Measurements from ENCODE around the gene MYO18A.

Gene MYO18A

DNA sequence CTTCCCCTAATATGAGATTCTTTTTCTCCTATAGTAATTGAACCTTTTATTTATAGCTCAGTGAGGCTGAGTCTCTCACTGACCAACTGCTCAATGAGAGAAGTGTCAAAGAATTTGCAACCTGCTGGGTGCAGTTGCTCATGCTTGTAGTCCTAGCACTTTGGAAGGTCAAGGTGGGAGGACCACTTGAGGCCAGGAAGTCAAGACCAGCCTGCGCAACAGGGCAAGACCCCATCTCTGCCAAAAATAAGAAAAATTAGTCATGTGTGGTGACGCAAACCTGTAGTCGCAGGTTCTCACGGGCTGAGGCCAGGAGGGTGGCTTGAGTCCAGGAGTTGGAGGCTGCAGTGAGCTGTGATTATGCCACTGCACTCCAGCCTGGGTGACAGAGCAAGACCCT lies 35.5 kb upstream of the MYO18A start:
- no peak for TF ChIP-seq ZFX (IDR thresholded peaks at IDR 0.05)
- TF ChIP-seq CTCF (conservative IDR thresholded peaks at IDR 0.05), result no peak
- H3K27ac ChIP-seq, result no peak overlapping the region

DNA sequence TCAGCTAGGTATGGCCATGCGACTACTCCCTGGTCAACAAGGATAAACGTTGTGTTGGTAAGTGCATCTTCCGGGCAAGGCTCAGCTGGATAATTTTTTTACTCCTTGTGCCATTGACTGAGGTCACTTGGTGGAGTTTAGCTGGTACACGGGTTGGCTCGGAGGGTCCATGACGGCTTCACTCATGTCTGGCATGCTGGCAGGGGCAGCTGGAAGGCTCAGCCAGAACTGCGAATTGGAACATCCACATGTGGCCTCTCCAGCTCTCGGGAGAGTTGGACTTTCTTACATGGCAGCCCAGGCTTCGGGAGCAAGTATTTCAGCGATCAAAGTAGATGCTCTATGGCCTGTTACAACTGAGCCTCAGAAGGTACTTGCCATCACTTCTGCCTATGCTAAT lies 35.0 kb upstream of the MYO18A start:
- H3K27ac ChIP-seq, result no peak overlapping the region
- TF ChIP-seq ZFX (IDR thresholded peaks at IDR 0.05) (no peak), CTCF (conservative IDR thresholded peaks at IDR 0.05) (no peak)

DNA sequence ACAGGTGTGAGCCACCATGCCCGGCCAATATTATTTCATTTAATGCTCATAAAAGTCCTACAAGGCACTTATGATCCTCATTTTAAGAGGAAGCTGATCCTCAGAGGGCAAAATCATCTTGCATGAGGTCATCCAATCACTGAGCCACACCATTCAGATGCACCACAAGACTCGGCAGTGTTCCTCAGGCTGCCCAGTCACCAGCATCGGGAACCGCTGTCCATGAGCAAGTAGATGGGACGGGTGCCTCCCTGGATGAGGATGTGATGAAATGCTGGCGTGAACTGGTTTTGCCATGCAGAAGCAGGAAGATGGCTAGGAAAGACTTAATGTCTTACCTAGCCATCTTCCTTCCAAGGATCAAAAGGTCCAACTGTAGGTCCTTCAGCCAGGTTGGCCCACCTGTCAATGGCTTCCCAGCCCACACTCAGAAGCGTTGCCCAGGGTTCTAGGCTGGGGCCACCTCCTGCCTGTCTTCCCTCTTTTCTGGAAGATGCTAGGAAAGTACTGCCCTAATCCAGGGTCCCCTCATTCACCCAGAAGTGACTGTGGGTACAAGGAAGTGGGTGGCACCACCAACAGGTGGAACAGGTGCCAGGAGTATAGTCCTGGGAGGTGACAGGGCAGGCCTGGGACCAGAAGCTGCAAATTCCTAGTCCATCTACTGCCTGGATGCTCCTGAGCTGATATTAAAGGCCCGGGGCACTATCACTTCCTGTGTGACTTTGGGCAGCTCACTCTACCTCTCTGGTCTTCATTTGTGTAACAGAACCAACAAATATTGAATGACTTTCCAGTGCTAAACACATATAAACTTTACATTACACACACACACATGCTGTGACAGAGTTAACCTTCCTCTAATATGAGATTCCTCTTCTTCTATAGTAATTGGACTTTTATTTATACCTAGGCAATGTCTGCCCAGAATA lies 34.3 kb upstream of the MYO18A start:
- no peak for TF ChIP-seq CTCF (conservative IDR thresholded peaks at IDR 0.05)
- no peak for TF ChIP-seq ZFX (IDR thresholded peaks at IDR 0.05)
- H3K27ac ChIP-seq, result no peak overlapping the region

DNA sequence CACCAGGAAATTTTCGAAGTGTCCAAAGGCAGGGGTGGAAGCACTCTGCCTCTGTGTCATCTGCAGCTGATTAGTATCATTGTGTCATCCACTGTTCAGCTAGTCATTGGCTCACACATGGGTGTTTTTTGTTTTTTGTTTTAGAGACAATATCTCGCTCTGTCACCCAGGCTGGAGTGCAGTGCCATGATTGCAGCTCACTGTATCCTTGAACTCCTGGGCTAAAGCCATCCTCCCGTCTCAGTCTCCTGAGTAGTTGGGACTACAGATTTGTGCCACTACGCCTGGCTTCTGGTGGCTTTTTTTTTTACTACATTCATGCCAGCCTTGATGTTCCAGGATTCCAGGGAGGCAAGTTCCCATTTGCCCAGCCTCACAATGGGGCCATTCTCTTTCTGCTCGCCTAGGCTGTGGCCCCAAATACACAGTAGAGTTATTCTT lies 32.5 kb upstream of the MYO18A start:
- no peak overlapping the region for H3K27ac ChIP-seq

GRCh38 chr17:29212094-29212631 lies 32.0 kb upstream of the MYO18A start:
- TF ChIP-seq CTCF (conservative IDR thresholded peaks at IDR 0.05) (no peak), ZFX (IDR thresholded peaks at IDR 0.05) (no peak)
- no peak overlapping the region for H3K27ac ChIP-seq

More for the DNA sequence above, 32.5 kb upstream of the MYO18A start:
- TF ChIP-seq CTCF (conservative IDR thresholded peaks at IDR 0.05), result no peak
- no peak for TF ChIP-seq ZFX (IDR thresholded peaks at IDR 0.05)

- no peak overlapping the region for H3K27ac ChIP-seq
- TF ChIP-seq CTCF (conservative IDR thresholded peaks at IDR 0.05), result no peak
- no peak for TF ChIP-seq ZFX (IDR thresholded peaks at IDR 0.05)
These were observed 30.7 kb upstream of the MYO18A start for GRCh38 chr17:29210879-29211278.

DNA sequence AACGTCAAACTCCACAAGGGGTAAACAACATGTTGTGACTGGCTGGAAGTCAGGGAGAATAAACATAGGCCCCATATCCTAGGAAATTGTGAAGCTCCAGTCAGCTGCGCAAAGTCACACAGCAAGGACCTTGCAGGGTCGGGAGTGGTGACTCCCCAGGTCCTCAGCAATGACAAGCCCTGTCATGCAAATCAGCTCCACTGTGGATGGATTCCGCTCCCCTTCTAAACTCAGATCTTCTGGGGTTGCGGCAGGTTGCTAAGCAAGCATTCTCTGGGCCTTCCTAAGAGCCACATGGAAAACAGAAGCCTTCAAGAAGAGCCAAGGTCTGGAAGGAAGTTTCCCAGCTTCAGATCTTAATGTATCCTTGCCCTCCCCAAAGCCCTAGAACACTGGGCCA lies 28.9 kb upstream of the MYO18A start:
- no peak overlapping the region for H3K27ac ChIP-seq
- TF ChIP-seq CTCF (conservative IDR thresholded peaks at IDR 0.05) (no peak), ZFX (IDR thresholded peaks at IDR 0.05) (no peak)

Measured in C4-2B (cell line).